ENCODE data around the gene MRPL45. TPM values are rescaled to one million over a fixed set of nuclear protein-coding genes. Genes with fewer than 3 reads are reported as not detected.

MRPL45 gene
- total RNA-seq, 4 donors from 2014 or later = 27.6 to 35.3 (median 29.2) TPM

DNA sequence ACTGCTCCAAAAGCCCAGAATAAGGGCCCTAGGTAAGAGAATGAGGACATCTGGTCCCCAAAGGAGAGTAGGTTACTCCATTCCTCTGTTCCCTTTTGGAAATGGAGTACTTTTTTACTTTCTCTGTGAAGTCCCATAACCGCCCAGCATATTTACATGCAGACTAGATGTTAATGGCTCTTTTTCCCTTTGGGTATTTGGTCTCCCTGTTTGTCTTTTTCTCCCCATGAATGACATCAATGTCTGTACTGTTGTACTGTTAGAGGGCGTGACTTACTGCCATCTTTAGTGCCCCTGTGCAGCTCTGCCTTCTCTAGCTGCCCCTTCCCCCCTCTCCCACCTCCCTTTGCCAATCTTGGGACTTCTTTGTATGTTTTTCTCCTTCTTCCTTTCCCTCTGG, 27.8 kb downstream of the MRPL45 start:
- H3K4me1 ChIP-seq = peaks cover 0 to 24% (median 14%) of the 10 kb centered on the region in 4 donors
- peaks cover 5 to 42% (median 37%) of the 10 kb centered on the region in 4 donors for H3K36me3 ChIP-seq
- H3K27me3 ChIP-seq = peaks cover 0 to 13% (median 4%) of the 10 kb centered on the region in 4 donors
- DNase-seq (ENCODE audit: extremely low spot score) = no peak
- intact Hi-C loops (cut with DNase I) = no loop called here
- 92% methylated on average over 2 of the region's 2 CpGs for WGBS
- H3K4me3 ChIP-seq = no peak overlapping the region
- H3K27ac ChIP-seq (replicated peaks in 1 of 4) = peak overlapping the region in 3 of 4 donors; percentile 2 to 50 (median 27)
- H3K9me3 ChIP-seq = no peaks in the 10 kb centered on the region
- TF ChIP-seq POLR2AphosphoS5 (IDR thresholded peaks at IDR 0.05) (no peak), EP300 (IDR thresholded peaks at IDR 0.05) (no peak), CTCF (IDR thresholded peaks at IDR 0.05) (no peak), POLR2A (IDR thresholded peaks at IDR 0.05; ENCODE audit: low read depth) (no peak)

DNA sequence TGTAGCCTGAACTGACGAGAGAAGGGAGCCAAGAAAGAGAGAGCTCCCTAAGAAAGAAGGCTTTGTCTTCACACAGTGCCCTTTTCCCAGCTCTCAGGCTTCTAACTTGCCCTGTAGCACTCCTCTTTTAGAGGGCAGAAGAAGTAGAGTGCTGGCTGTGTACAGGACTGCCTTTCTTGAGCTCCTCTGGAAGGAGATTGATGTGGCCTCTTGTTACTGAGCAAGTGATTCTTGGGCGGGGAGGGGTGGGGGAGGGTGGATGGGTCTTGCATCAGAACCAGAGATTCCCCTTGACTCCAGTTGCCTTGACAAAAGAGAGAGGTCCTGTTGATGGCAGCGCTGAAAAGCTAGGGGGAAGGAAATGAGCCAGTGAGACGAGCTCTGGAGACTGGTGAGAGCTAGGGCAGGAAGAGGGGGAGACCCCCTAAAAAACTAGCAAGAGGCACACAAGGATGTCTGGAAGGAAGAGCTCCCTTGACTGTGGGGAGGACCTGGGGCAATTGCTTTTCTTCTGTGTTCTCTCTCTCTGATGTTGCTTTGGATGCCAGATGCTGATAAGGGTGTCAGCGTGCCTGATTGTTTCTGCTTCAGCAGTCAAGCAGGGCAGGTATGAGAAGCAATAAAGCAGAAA, 28.4 kb downstream of the MRPL45 start:
- H3K36me3 ChIP-seq = peaks cover 5 to 36% (median 31%) of the 10 kb centered on the region in 4 donors

GRCh38 chr17:38326996-38327792, 30.2 kb downstream of the MRPL45 start:
- H3K27ac ChIP-seq (replicated peaks in 1 of 4) = peak overlapping the region in 1 of 4 donors; percentile 26
- 81% methylated on average over 8 of the region's 8 CpGs for WGBS
- DNase-seq (ENCODE audit: extremely low spot score) = no peak

More for the DNA sequence above, 28.4 kb downstream of the MRPL45 start:
- DNase-seq (ENCODE audit: extremely low spot score) = no peak
- Histone ChIP-seq H3K27ac (replicated peaks in 1 of 4) (peak overlapping the region in 3 of 4 donors; percentile 2 to 50 (median 27)), H3K4me3 (no peak overlapping the region), H3K4me1 (peaks cover 0 to 24% (median 14%) of the 10 kb centered on the region in 4 donors), H3K27me3 (peaks cover 0 to 18% (median 5%) of the 10 kb centered on the region in 4 donors), H3K9me3 (no peaks in the 10 kb centered on the region)
- WGBS = 43% methylated on average over 5 of the region's 5 CpGs
- TF ChIP-seq POLR2A (IDR thresholded peaks at IDR 0.05; ENCODE audit: low read depth) = no peak
- no peak for TF ChIP-seq POLR2AphosphoS5 (IDR thresholded peaks at IDR 0.05)
- TF ChIP-seq EP300 (IDR thresholded peaks at IDR 0.05) = no peak
- TF ChIP-seq CTCF (IDR thresholded peaks at IDR 0.05) = no peak
- intact Hi-C loops (cut with DNase I) = no loop called here

GRCh38 chr17:38327936-38328335, 31.0 kb downstream of the MRPL45 start:
- Histone ChIP-seq H3K27ac (replicated peaks in 1 of 4) (no peak overlapping the region), H3K4me3 (no peak overlapping the region), H3K9me3 (no peaks in the 10 kb centered on the region), H3K4me1 (peaks cover 0 to 24% (median 14%) of the 10 kb centered on the region in 4 donors), H3K27me3 (peaks cover 0 to 44% (median 8%) of the 10 kb centered on the region in 4 donors), H3K36me3 (peaks cover 0 to 11% (median 9%) of the 10 kb centered on the region in 4 donors)
- TF ChIP-seq EP300 (IDR thresholded peaks at IDR 0.05) (no peak), POLR2AphosphoS5 (IDR thresholded peaks at IDR 0.05) (no peak), POLR2A (IDR thresholded peaks at IDR 0.05; ENCODE audit: low read depth) (no peak), CTCF (IDR thresholded peaks at IDR 0.05) (no peak)
- no peak for DNase-seq (ENCODE audit: extremely low spot score)
- WGBS = 45% methylated on average over 1 of the region's 1 CpG
- intact Hi-C loops (cut with DNase I) = no loop called here

More at GRCh38 chr17:38326996-38327792, 30.2 kb downstream of the MRPL45 start:
- TF ChIP-seq CTCF (IDR thresholded peaks at IDR 0.05) (no peak), EP300 (IDR thresholded peaks at IDR 0.05) (no peak), POLR2A (IDR thresholded peaks at IDR 0.05; ENCODE audit: low read depth) (no peak), POLR2AphosphoS5 (IDR thresholded peaks at IDR 0.05) (no peak)
- Histone ChIP-seq H3K4me1 (peaks cover 0 to 24% (median 14%) of the 10 kb centered on the region in 4 donors), H3K4me3 (no peak overlapping the region), H3K9me3 (no peaks in the 10 kb centered on the region), H3K36me3 (peaks cover 0 to 18% (median 16%) of the 10 kb centered on the region in 4 donors), H3K27me3 (peaks cover 0 to 37% (median 8%) of the 10 kb centered on the region in 4 donors)
- intact Hi-C loops (cut with DNase I) = no loop called here
